Measurements from ENCODE around the gene TMEM161A.
"Not testable (repeated sequence)": the region's sequence is repeated elsewhere in the genome, so short reads cannot be mapped to it uniquely, and the experiment has no call there.

TMEM161A gene

GRCh38 chr19:19145281-19145680, 7.0 kb upstream of the TMEM161A start:
- no peak for TF ChIP-seq CTCF (conservative IDR thresholded peaks at IDR 0.05; ENCODE audit: low read length)

GRCh38 chr19:19142347-19142746, 4.1 kb upstream of the TMEM161A start:
- DNase-seq (ENCODE audit: low read depth), result no peak
- TF ChIP-seq CTCF (conservative IDR thresholded peaks at IDR 0.05; ENCODE audit: low read length), result no peak
- no peak overlapping the region for H3K4me3 ChIP-seq (ENCODE audit: low read length)

More at GRCh38 chr19:19145281-19145680, 7.0 kb upstream of the TMEM161A start:
- no peak for DNase-seq (ENCODE audit: low read depth)
- no peak overlapping the region for H3K4me3 ChIP-seq (ENCODE audit: low read length)

GRCh38 chr19:19140476-19140875, 2.2 kb upstream of the TMEM161A start:
- no peak overlapping the region for H3K4me3 ChIP-seq (ENCODE audit: low read length)
- no peak for TF ChIP-seq CTCF (conservative IDR thresholded peaks at IDR 0.05; ENCODE audit: low read length)
- peak; percentile 9 for DNase-seq (ENCODE audit: low read depth)

- DNase-seq (ENCODE audit: low read depth), result no peak
- no peak overlapping the region for H3K4me3 ChIP-seq (ENCODE audit: low read length)
- TF ChIP-seq CTCF (conservative IDR thresholded peaks at IDR 0.05; ENCODE audit: low read length), result no peak
These were observed 1.6 kb upstream of the TMEM161A start for GRCh38 chr19:19139876-19140229.

GRCh38 chr19:19137556-19138108, 646 bp downstream of the TMEM161A start:
- TF ChIP-seq CTCF (conservative IDR thresholded peaks at IDR 0.05; ENCODE audit: low read length), result no peak
- peak overlapping the region; percentile 97 for H3K4me3 ChIP-seq (ENCODE audit: low read length)
- peak; percentile 8 for DNase-seq (ENCODE audit: low read depth)

- H3K4me3 ChIP-seq (ENCODE audit: low read length); DNase-seq (ENCODE audit: low read depth): not testable (repeated sequence)
These were observed 2.6 kb downstream of the TMEM161A start for GRCh38 chr19:19135713-19136112.

GRCh38 chr19:19134687-19135158, 3.6 kb downstream of the TMEM161A start:
- no peak overlapping the region for H3K4me3 ChIP-seq (ENCODE audit: low read length)
- TF ChIP-seq CTCF (conservative IDR thresholded peaks at IDR 0.05; ENCODE audit: low read length), result no peak
- no peak for DNase-seq (ENCODE audit: low read depth)

GRCh38 chr19:19133985-19134384, 4.3 kb downstream of the TMEM161A start:
- DNase-seq (ENCODE audit: low read depth), result no peak
- TF ChIP-seq CTCF (conservative IDR thresholded peaks at IDR 0.05; ENCODE audit: low read length), result no peak
- H3K4me3 ChIP-seq (ENCODE audit: low read length), result no peak overlapping the region
